Hepatocyte (in vitro differentiated cells): ENCODE data around the gene MAG.

Experiments used
- CTCF ChIP-seq: fragments of 200-600 bp; sonication (generic); IDR thresholded peaks from 2 replicates; pipeline ENCODE4 v1.5.1; 2016; ENCODE audit warnings: antibody characterized with exemption, mild to moderate bottlenecking; ENCODE audit not compliant: poor library complexity
- EZH2 ChIP-seq: fragments of 200-600 bp; sonication (generic); IDR thresholded peaks from 2 replicates; pipeline ENCODE4 v1.6.1; 2016; ENCODE audit warnings: antibody characterized with exemption, mild to moderate bottlenecking, borderline replicate concordance

GRCh38 chr19:35297922-35298321, 6.0 kb downstream of the MAG start:
- TF ChIP-seq CTCF (no peak), EZH2 (no peak)
